Nephron progenitor cell (in vitro differentiated cells): ENCODE measurements around the gene SYNJ1.
A peak's percentile ranks its signal among the peaks of the same experiment; 100 is the strongest.

Source experiments
- DNase-seq: peaks from one replicate; pipeline ENCODE4 v3.0.0; 2021
- H3K27ac Mint-ChIP-seq: 2 replicates; pipeline ENCODE4 v1.8.0; 2021; ENCODE audit warnings: mild to moderate bottlenecking, moderate library complexity, mixed read lengths
- H3K27me3 Mint-ChIP-seq: 2 replicates; pipeline ENCODE4 v1.8.0; 2021; ENCODE audit warnings: mild to moderate bottlenecking, low read depth, mixed read lengths; ENCODE audit not compliant: poor library complexity
- H3K36me3 Mint-ChIP-seq: 2 replicates; pipeline ENCODE4 v1.8.0; 2021; ENCODE audit warnings: low read depth, mixed read lengths
- H3K4me1 Mint-ChIP-seq: 2 replicates; pipeline ENCODE4 v1.8.0; 2021; ENCODE audit warnings: mixed read lengths
- H3K4me3 Mint-ChIP-seq: 2 replicates; pipeline ENCODE4 v1.8.0; 2021; ENCODE audit warnings: mild to moderate bottlenecking, moderate library complexity, mixed read lengths
- H3K9me3 Mint-ChIP-seq: 2 replicates; pipeline ENCODE4 v1.8.0; 2021; ENCODE audit warnings: mild to moderate bottlenecking, moderate library complexity, mixed read lengths
- TF ChIP-seq, protein P1 (sequence below): fragments of 200-600 bp; sonication (generic); IDR thresholded peaks from 2 replicates; pipeline ENCODE4 v1.5.0; 2021; ENCODE audit warnings: antibody characterized with exemption

SYNJ1 gene

DNA sequence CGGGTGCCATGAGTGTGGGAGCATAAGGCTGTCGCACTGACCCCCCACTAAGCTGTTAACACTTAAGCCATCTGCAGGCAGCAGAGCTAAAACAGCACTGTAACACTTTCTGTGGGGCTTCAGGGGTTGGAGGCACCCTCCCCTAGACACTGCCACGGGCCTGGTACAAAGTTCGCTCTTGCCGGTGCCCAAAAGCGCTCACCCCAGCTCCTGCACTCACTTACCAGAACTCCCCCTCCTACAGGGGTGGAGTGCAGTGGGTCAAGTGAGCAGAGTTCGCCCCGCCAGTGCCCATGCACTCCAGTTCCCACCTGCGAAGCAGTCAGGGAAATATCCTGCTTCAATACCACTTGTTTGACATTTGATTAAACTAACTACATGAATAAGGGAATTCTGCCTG lies 69.3 kb downstream of the SYNJ1 start:
- Mint-ChIP-seq H3K27ac (no peak overlapping the region), H3K9me3 (peaks cover 27% of the 10 kb centered on the region), H3K4me3 (no peak overlapping the region), H3K27me3 (peaks cover 5% of the 10 kb centered on the region), H3K4me1 (no peaks in the 10 kb centered on the region), H3K36me3 (peaks cover 34% of the 10 kb centered on the region)
- TF ChIP-seq, protein P1, sequence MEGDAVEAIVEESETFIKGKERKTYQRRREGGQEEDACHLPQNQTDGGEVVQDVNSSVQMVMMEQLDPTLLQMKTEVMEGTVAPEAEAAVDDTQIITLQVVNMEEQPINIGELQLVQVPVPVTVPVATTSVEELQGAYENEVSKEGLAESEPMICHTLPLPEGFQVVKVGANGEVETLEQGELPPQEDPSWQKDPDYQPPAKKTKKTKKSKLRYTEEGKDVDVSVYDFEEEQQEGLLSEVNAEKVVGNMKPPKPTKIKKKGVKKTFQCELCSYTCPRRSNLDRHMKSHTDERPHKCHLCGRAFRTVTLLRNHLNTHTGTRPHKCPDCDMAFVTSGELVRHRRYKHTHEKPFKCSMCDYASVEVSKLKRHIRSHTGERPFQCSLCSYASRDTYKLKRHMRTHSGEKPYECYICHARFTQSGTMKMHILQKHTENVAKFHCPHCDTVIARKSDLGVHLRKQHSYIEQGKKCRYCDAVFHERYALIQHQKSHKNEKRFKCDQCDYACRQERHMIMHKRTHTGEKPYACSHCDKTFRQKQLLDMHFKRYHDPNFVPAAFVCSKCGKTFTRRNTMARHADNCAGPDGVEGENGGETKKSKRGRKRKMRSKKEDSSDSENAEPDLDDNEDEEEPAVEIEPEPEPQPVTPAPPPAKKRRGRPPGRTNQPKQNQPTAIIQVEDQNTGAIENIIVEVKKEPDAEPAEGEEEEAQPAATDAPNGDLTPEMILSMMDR: no peak
- no peak for DNase-seq

DNA sequence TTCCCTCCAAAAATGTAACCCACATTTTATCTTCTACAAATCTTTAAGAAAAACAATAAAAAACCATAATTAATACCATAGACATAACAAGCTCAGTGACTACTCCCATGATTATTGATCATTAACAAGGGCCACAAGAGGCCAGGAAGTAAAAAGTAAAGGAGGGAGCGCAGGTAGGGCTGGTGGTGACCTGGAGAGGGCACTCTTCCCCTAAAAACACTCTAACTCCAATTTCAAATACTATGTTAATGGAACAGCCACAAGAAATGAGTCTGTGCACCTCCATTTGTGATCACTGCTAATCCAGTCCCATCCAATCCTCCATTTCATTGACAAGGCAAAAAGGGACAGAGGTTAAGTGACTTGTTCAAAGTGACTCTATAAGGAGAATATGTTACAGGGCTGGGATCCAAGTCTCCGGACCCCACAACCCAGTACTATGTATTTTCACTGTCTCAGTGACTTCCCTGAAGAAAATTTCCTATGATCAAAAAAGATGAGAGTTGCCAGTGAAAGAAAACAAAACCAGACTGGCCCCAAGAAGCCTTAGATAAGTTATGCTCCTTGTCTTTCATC lies 74.4 kb downstream of the SYNJ1 start:
- TF ChIP-seq, protein P1: peak; percentile 67
- no peak overlapping the region for H3K27ac Mint-ChIP-seq
- no peaks in the 10 kb centered on the region for H3K9me3 Mint-ChIP-seq
- H3K36me3 Mint-ChIP-seq: no peaks in the 10 kb centered on the region
- DNase-seq: peak; percentile 18
- no peak overlapping the region for H3K4me3 Mint-ChIP-seq
- peaks cover 3% of the 10 kb centered on the region for H3K27me3 Mint-ChIP-seq
- no peaks in the 10 kb centered on the region for H3K4me1 Mint-ChIP-seq

DNA sequence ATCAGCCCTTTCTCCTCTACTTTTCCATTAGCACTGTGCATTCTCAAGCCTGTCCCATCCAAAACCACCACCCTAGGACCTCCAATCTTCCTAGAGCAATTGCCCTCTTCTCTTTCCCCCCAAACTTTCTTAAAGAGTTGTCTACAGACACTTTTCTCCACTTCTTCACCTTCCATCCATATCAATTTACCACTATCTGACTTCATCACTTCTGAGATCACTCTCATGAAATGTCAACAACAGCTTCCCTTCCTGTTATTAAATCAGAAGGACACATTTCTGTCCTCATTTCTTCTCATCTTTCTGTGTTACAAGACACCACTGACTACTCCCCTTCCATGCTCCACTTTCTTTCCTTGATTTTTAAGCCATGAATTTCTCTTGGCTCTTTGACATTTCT lies 79.6 kb downstream of the SYNJ1 start:
- DNase-seq: no peak
- peaks cover 5% of the 10 kb centered on the region for H3K27me3 Mint-ChIP-seq
- no peak overlapping the region for H3K4me3 Mint-ChIP-seq
- H3K4me1 Mint-ChIP-seq: no peaks in the 10 kb centered on the region
- TF ChIP-seq, protein P1: no peak
- no peaks in the 10 kb centered on the region for H3K9me3 Mint-ChIP-seq
- H3K27ac Mint-ChIP-seq: no peak overlapping the region
- H3K36me3 Mint-ChIP-seq: no peaks in the 10 kb centered on the region

DNA sequence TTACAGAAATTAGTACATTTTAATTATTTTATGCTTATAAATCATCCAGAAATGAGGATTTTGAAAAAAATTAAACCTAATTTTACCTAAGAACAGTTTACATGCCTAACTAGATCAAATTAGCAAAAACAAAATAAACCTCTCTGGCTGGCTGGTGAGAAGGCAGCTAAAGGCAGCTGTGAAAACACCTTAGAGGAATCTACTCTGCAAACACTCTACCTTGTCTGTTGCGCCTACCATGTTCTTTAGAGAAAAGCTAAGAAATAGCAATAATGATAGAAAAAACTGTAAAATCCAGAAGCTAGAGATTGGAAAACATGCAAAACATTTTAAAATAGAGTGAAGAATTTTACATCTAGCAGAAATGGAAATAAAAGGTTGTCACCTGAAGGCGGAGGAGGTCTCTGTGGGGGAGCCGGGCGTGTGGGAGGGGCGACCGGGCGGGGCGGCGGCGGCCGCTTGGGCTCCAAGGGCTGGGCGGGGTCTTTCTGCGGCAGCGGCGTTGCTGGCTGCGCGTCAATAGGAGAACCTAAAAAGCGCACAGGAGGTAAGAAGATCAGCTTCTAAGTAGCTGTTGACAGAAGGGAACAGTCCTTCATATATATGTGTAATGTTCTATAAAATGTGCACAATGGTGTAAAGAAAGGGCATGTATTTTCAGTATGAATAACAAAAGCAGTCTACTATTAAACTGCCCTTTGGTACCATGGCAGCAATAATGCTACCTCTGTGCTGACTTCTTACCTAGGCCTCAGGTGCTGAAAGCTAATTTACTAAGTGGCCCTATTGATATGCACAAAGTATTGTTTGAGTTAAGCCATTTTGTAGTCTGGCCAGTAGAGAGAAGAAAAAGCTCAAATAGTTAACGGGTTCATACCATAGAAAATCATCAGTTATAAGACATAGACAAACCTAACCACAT lies 82.3 kb downstream of the SYNJ1 start:
- H3K27ac Mint-ChIP-seq: no peak overlapping the region
- DNase-seq: peak; percentile 69
- H3K9me3 Mint-ChIP-seq: no peaks in the 10 kb centered on the region
- no peaks in the 10 kb centered on the region for H3K4me1 Mint-ChIP-seq
- H3K27me3 Mint-ChIP-seq: peaks cover 5% of the 10 kb centered on the region
- no peaks in the 10 kb centered on the region for H3K36me3 Mint-ChIP-seq
- peak overlapping the region; percentile 17 for H3K4me3 Mint-ChIP-seq
- TF ChIP-seq, protein P1: no peak

DNA sequence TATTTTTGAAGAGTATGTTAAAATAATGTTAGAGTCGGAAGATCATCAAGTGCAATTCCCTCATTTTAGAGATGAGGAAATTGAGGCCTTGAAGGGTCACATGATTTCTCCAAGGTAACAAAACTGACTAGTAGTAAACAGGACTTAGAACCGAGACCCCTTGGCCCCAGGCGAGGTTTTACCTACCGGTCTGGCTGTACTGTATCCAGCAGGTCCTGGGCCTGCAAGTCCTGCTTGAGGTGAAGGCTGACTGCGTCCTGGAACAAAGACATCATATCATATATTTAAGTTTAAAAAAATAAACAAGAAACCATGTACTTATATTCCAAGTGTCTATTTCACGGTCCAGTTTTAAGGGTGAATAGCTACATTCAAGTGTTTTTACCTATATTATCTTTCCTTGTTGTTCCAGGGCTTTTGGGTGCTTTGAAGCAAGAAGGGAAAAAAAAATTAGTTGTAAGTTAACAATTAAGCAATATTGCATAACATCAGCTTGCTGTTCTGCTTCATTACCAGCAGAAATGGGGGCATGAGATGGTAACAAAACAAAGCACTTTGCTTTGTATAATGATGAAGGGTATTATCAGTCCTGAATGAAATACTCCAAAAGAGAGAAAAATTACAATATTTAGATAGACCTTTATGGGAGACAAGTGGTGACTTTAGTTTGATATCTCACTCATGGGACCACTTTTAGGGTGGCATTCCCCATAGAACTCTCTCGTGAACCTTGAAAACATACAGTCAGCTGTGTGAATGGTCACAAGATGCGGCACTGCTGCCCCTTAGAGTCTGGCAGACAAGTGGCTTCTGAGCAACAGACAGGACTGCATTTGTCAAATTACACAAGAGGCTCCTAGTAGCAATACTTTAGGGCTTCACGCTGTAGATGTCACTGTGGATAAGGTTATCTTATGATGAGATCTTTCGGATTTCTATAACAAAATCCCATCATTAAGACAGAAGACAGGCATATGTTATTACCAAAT lies 85.8 kb downstream of the SYNJ1 start:
- Mint-ChIP-seq H3K36me3 (no peaks in the 10 kb centered on the region), H3K4me1 (no peaks in the 10 kb centered on the region), H3K9me3 (no peaks in the 10 kb centered on the region), H3K27me3 (peaks cover 5% of the 10 kb centered on the region), H3K4me3 (no peak overlapping the region), H3K27ac (no peak overlapping the region)
- TF ChIP-seq, protein P1: no peak
- no peak for DNase-seq
